ENCODE measurements around the gene FBXO17. TPM values are rescaled to one million over a fixed set of nuclear protein-coding genes. Genes with fewer than 3 reads are reported as not detected.
"Not testable (repeated sequence)": the region's sequence is repeated elsewhere in the genome, so short reads cannot be mapped to it uniquely, and the experiment has no call there.

Gene FBXO17
- total RNA-seq, 1 experiment from 2014 or later, result 40.0 TPM

- no peak for DNase-seq (ENCODE audit: low read depth)
Observed at GRCh38 chr19:38980583-38981374, 5.2 kb upstream of the FBXO17 start.

GRCh38 chr19:38979812-38980211, 4.3 kb upstream of the FBXO17 start:
- no peak for DNase-seq (ENCODE audit: low read depth)

GRCh38 chr19:38978326-38978689, 2.8 kb upstream of the FBXO17 start:
- no peak for DNase-seq (ENCODE audit: low read depth)

GRCh38 chr19:38977445-38978325, 2.1 kb upstream of the FBXO17 start:
- DNase-seq (ENCODE audit: low read depth), result peak; percentile 91

GRCh38 chr19:38975861-38976271, 324 bp upstream of the FBXO17 start:
- DNase-seq (ENCODE audit: low read depth), result no peak

- DNase-seq (ENCODE audit: low read depth), result no peak
Observed at GRCh38 chr19:38974624-38975213, 823 bp downstream of the FBXO17 start.

- peak; percentile 45 for DNase-seq (ENCODE audit: low read depth)
Observed at GRCh38 chr19:38971672-38972071, 3.9 kb downstream of the FBXO17 start.

- DNase-seq (ENCODE audit: low read depth), result no peak
Observed at GRCh38 chr19:38970664-38971532, 4.6 kb downstream of the FBXO17 start.

GRCh38 chr19:38966149-38966548, 9.4 kb downstream of the FBXO17 start:
- DNase-seq (ENCODE audit: low read depth), result not testable (repeated sequence)

- DNase-seq (ENCODE audit: low read depth), result no peak
Observed at GRCh38 chr19:38964738-38965137, 10.8 kb downstream of the FBXO17 start.

- no peak for DNase-seq (ENCODE audit: low read depth)
Observed at GRCh38 chr19:38959618-38960017, 15.9 kb downstream of the FBXO17 start.

- DNase-seq (ENCODE audit: low read depth), result no peak
Observed at GRCh38 chr19:38958301-38958700, 17.2 kb downstream of the FBXO17 start.

- DNase-seq (ENCODE audit: low read depth), result no peak
Observed at GRCh38 chr19:38956264-38956663, 19.3 kb downstream of the FBXO17 start.

GRCh38 chr19:38953677-38954076, 21.9 kb downstream of the FBXO17 start:
- DNase-seq (ENCODE audit: low read depth), result no peak

- no peak for DNase-seq (ENCODE audit: low read depth)
Observed at GRCh38 chr19:38952395-38953165, 23.0 kb downstream of the FBXO17 start.

GRCh38 chr19:38951187-38951586, 24.4 kb downstream of the FBXO17 start:
- no peak for DNase-seq (ENCODE audit: low read depth)

GRCh38 chr19:38949580-38950367, 25.8 kb downstream of the FBXO17 start:
- no peak for DNase-seq (ENCODE audit: low read depth)

GRCh38 chr19:38946229-38947010, 29.1 kb downstream of the FBXO17 start:
- no peak for DNase-seq (ENCODE audit: low read depth)
